Liver (tissue), 3 donors: ENCODE data around the gene ZNF366.

Source experiments
- CTCF ChIP-seq: fragments of 150-350 bp; IDR thresholded peaks from 2 replicates; pipeline ENCODE4 v1.5.1; 2017; ENCODE audit warnings: improper control_type of control experiment, low read depth, low read length; ENCODE audit not compliant: missing input control
- GABPA ChIP-seq, 2 donors: IDR thresholded peaks in 1 of 2; conservative IDR thresholded peaks in 1 of 2; 2 replicates each; pipeline ENCODE4 v1.6.1; 2016; ENCODE audit warnings: antibody characterized with exemption in 2 of 2, mild to moderate bottlenecking in 1 of 2, moderate library complexity in 1 of 2
- HNF4G ChIP-seq: IDR thresholded peaks from 2 replicates; pipeline ENCODE4 v1.6.1; 2016; ENCODE audit warnings: antibody characterized with exemption
- JUND ChIP-seq, 2 donors: IDR thresholded peaks; 2 replicates each; pipeline ENCODE4 v1.6.1; 2016; ENCODE audit warnings: antibody characterized with exemption in 2 of 2
- MAX ChIP-seq: IDR thresholded peaks from 2 replicates; pipeline ENCODE4 v1.6.1; 2016; ENCODE audit warnings: antibody characterized with exemption
- RAD21 ChIP-seq, 2 donors: IDR thresholded peaks; 2 replicates each; pipeline ENCODE4 v1.6.1; 2016; ENCODE audit warnings: antibody characterized with exemption in 2 of 2, mild to moderate bottlenecking in 2 of 2
- REST ChIP-seq: IDR thresholded peaks from 2 replicates; pipeline ENCODE4 v1.6.1; 2016; ENCODE audit warnings: antibody characterized with exemption, mild to moderate bottlenecking
- SP1 ChIP-seq: IDR thresholded peaks from 2 replicates; pipeline ENCODE4 v1.6.1; 2018; ENCODE audit warnings: antibody characterized with exemption, mild to moderate bottlenecking
- TAF1 ChIP-seq: conservative IDR thresholded peaks from 2 replicates; pipeline ENCODE4 v1.6.1; 2016; ENCODE audit warnings: antibody characterized with exemption, mild to moderate bottlenecking
- YY1 ChIP-seq: IDR thresholded peaks from 2 replicates; pipeline ENCODE4 v1.6.1; 2016; ENCODE audit warnings: antibody characterized with exemption, mild to moderate bottlenecking
- donor health status: healthy.
- donor health status: healthy.

- TF ChIP-seq TAF1 (no peak), CTCF (no peak), SP1 (no peak), HNF4G (no peak), JUND (IDR thresholded peaks at IDR 0.05) (no peak), RAD21 (IDR thresholded peaks at IDR 0.05) (no peak), MAX (no peak), REST (no peak), GABPA (IDR thresholded peaks at IDR 0.05 in 1 of 2, conservative IDR thresholded peaks at IDR 0.05 in 1 of 2) (no peak), YY1 (no peak)
Measured at GRCh38 chr5:72539726-72540125, 32.5 kb upstream of the ZNF366 start.
